HG03108 (cell line): ENCODE measurements around the gene ITPK1.

Experiments
- ATAC-seq: cut with Tn5 transposase; IDR thresholded peaks from one replicate; pipeline ENCODE4 v1.9.1; 2021; ENCODE audit warnings: moderate library complexity; ENCODE audit not compliant: unreplicated experiment

The ITPK1 gene

GRCh38 chr14:92973798-92974372 is 141.8 kb downstream of the ITPK1 start:
- ATAC-seq = no peak

GRCh38 chr14:92973261-92973797 is 142.4 kb downstream of the ITPK1 start:
- no peak for ATAC-seq

DNA sequence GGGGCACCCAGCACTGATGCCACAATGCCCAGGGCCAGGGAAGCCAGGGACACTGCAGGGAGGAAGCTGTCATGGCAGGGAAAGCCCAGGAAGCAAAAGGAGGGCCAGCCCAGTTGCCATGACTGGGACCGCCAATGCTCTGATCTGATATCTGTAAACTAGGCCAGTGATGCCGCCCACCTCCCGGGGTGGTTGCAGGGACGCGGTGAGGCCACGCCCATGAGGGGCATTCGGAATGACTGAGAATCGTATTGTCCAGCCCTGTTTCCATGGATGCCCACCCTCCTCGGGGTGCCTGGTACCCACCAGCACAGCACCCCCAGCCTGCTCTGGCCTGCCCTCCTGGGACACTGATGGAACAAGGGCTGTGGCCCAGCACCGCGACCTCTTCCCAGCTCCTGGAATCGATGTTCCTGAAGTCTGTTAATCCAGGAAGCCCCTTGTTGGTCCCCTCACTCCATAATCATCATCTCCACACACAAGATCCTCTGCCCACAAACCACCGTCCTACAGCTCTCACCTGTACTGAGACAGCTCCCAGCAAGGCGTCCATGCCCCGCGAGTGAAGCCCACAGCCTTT is 144.0 kb downstream of the ITPK1 start:
- no peak for ATAC-seq

GRCh38 chr14:92970271-92970670 is 145.5 kb downstream of the ITPK1 start:
- no peak for ATAC-seq

GRCh38 chr14:92969871-92970270 is 145.9 kb downstream of the ITPK1 start:
- no peak for ATAC-seq

DNA sequence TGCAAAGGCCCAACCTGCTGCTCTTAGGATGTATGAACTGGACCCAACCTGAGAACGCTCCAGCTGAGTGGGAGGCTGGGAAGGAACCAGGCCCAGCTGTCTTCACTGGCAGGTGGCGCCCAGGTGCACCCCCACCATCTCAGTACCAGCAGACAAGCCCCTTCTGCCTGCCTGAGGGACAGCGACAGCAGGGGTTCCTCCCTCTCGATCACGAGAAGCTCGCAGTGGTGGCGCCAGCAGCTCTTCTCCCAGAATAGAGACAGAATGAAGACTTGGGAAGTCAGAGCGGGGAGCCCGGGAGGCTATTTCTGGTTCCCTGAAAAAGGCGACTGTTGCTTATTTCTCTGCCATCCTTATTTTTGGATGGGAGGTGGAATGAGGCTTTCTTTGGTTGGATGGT is 146.3 kb downstream of the ITPK1 start:
- no peak for ATAC-seq

DNA sequence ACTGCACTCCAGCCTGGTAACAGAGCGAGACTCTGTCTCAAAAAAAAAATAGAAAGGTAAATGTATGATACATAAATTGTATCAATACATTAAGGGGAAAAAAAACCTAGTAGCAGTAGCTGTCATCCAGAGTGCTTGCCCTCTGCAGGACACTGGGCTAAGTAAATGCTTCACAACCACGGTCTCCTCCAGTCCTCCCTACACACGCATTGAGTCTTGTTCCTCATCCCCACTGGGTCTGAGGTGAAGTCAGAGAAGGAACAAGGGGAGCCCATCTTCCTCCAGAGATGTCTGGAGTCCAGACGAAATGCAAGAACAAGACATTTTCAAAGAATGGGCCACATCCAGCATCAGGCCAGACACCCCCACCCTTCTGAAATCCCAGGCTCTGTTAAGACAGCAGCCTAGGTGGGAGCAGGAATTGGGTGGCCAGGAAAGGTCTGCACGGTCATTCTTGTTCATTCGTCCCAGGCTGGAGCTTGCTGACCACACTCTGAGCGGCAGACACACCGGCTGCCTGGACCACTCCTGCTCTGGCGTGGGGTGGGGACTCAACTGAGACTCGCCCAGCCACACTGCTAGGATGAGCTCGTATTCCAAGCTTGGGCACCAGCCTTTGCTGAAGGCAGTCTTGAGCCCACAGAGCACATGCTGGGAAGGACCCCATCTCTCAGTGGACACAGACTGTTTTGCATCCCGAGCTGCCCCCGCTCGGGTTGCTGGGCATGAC is 147.3 kb downstream of the ITPK1 start:
- no peak for ATAC-seq

GRCh38 chr14:92967346-92967926 is 148.3 kb downstream of the ITPK1 start:
- no peak for ATAC-seq

GRCh38 chr14:92965281-92965680 is 150.4 kb downstream of the ITPK1 start:
- no peak for ATAC-seq

- no peak for ATAC-seq
Observed at GRCh38 chr14:92964124-92965109, 151.3 kb downstream of the ITPK1 start.

DNA sequence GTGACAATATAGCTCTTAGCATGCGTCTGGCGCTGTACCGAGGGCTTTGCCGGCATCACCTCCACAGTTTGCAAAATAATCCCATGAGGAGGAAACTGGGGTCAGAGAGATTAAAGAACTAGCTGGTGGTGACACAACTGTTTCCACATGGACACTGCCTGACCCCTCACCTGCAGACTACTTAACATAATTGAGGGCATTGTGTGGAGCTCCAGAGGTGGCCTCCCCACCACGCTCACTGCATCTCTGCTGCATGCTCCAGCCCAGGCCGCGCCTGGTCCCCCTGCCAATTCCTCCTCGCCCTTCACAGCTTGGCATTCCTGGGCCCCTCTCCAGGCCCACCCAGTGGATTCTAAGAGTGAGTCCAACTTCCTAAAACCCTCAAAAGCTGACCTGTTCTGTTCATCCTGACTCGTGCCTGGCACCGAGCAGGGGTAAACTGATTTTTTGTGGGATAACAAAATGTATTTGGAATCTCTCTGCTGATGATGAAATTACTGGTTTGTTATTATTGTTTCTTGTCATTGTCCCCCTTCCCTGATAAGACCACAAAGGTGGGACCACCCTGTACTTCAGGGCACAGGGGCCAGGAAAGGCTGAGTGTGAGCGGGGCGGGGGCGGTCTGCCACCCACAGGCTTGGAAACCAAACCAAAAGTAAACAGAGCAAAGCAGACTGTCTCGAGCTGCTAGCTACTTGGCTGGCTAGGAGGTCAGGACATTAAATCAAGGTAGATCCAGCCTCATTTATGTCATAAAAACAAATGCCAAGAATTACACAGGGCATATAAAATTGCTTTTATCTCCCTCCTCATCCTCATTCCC is 152.2 kb downstream of the ITPK1 start:
- no peak for ATAC-seq

DNA sequence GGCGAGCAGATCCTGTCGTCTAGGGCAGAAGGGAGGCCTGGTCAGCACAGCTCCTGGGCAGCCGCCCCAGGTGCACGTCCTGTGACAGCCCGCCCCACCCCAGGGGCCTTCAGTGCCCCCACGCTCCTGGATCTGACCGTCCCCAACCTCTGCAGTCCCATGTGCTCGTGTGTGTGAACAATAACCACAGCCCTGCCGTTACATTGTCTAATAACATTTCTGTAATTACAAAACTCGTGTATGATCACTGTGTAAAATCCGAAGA is 153.0 kb downstream of the ITPK1 start:
- ATAC-seq = no peak

- no peak for ATAC-seq
Observed at GRCh38 chr14:92962031-92962830, 153.5 kb downstream of the ITPK1 start.

DNA sequence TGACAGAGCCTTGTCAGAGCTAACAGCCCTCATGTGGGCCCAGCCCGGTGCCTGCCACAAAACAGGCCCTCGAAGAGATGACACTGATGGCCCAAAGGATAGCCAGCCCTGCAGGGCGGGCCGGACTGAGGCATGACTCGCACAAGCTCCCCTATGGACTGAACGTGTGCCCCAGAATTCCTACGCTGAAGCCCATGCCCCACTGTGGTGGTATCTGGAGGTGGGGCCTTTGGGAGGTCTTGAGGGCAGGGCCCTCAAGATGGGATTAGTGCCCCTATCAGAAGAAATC is 154.2 kb downstream of the ITPK1 start:
- ATAC-seq = no peak

DNA sequence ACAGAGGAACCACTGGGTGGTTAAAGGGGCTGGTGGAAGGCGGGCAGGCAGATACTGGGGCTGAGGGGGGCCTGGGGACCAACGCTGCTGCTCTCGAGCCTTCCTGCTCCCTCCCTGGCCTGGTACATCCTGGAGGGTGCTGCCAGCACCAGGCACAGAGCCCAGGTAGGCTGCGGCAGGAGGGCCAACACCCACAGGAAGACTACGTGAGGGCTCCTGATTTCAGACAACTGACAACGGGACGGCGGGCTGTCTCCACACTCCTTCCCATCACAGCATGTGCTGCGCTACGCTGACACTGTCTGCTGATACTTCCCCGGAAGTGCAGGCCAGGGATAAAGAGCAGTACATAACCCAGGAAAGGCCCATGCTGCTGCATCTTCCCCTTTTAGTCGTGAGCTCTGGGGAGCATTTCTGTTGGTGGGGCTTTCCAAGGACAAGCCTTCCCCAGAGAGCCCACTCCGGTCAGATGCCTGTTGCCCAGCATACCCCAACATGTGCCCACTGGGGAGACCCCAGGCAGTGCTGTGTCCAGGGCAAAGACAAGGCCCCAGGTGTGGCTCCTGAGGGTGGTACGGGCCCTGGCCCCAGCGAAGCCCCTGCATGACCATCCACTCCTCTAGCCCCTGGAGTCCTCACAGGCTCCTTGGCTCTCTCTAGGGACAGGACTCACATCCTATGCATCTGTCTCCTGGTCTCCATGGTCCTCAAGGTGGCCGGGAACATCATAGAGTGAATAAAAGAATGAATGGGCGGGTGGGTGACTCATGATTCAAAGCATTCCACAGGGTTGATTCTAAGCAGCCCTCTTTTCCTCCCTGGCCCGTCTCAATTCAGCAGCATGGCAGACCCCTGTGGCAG is 154.8 kb downstream of the ITPK1 start:
- ATAC-seq = no peak

- no peak for ATAC-seq
Observed at GRCh38 chr14:92959761-92960680, 155.7 kb downstream of the ITPK1 start.

DNA sequence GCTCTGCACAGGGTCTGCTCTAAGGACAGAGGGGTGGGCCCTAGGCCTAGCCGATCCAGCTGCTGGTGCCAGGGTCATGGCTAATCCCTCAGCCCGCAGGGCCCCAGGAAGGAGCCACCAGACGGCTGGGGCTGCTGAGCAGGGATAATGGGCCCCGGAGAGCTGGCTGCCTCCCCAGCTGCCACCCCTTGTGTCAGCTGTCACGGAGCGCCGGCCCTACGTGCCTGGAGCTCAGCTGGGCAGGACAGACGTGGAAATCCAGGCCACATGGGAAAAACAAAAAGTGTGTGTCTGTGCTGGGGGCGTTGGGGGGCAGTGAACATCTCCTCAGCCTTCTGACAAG is 156.6 kb downstream of the ITPK1 start:
- no peak for ATAC-seq
